OCI-LY7 (cell line): ENCODE measurements around the gene SPATA22. TPM values are rescaled to one million over a fixed set of nuclear protein-coding genes. Genes with fewer than 3 reads are reported as not detected.

ENCODE experiments used
- BruUV-seq: library from RNA; stranded (reverse); fragments of 400-500 nt; replicated peaks from 2 replicates; lab custom pipeline; 2021; lab: Mats Ljungman, UMichigan
- CTCF ChIA-PET: fragments of 300-600 bp; sonication (Branson Sonifier 250); formaldehyde crosslinking; loops from one replicate; lab custom pipeline; 2022; ENCODE audit warnings: antibody characterized with exemption; ENCODE audit not compliant: unreplicated experiment; lab: Charles Lee
- POLR2A ChIA-PET: fragments of 300-600 bp; sonication (Branson Sonifier 250); formaldehyde crosslinking; loops from one replicate; lab custom pipeline; 2022; ENCODE audit warnings: antibody characterized with exemption; lab: Charles Lee
- DNase-seq: peaks from one replicate; pipeline ENCODE4 v3.0.0-alpha.2; 2015; ENCODE audit warnings: low spot score
- H2AFZ ChIP-seq: fragments of 200-600 bp; sonication (generic), shearing (Covaris generic); 2 replicates; pipeline ENCODE4 v1.6.1; 2014; ENCODE audit warnings: mild to moderate bottlenecking, antibody characterized with exemption, low read length, moderate library complexity
- H3K27ac ChIP-seq: fragments of 200-600 bp; sonication (generic); 2 replicates; pipeline ENCODE4 v1.5.1; 2014; ENCODE audit warnings: mixed run types, low read depth, mild to moderate bottlenecking, moderate library complexity, low read length, inconsistent platforms; ENCODE audit not compliant: poor library complexity, severe bottlenecking
- H3K36me3 ChIP-seq: fragments of 200-600 bp; sonication (generic); 2 replicates; pipeline ENCODE4 v1.6.1; 2014; ENCODE audit warnings: mild to moderate bottlenecking, antibody characterized with exemption, low read length, moderate library complexity, mixed read lengths; ENCODE audit not compliant: insufficient read depth
- H3K4me1 ChIP-seq: fragments of 200-600 bp; sonication (generic); 2 replicates; pipeline ENCODE4 v1.5.1; 2014; ENCODE audit warnings: mild to moderate bottlenecking, low read length; ENCODE audit not compliant: insufficient read depth, poor library complexity, severe bottlenecking
- H3K4me2 ChIP-seq: fragments of 200-600 bp; sonication (generic); 2 replicates; pipeline ENCODE4 v1.6.1; 2014; ENCODE audit warnings: mild to moderate bottlenecking, low read length
- H3K4me3 ChIP-seq: fragments of 200-600 bp; sonication (generic); 2 replicates; pipeline ENCODE4 v1.5.1; 2014; ENCODE audit warnings: mild to moderate bottlenecking, low read depth, low read length; ENCODE audit not compliant: poor library complexity, severe bottlenecking
- H3K79me2 ChIP-seq: fragments of 200-600 bp; sonication (generic); 2 replicates; pipeline ENCODE4 v1.6.1; 2016; ENCODE audit warnings: low read depth, mild to moderate bottlenecking, low read length, moderate library complexity, mixed read lengths; ENCODE audit not compliant: insufficient read depth
- H3K9me2 ChIP-seq: fragments of 200-600 bp; sonication (generic); 2 replicates; pipeline ENCODE4 v1.6.1; 2016; ENCODE audit warnings: mild to moderate bottlenecking, low read length, mixed read lengths; ENCODE audit not compliant: insufficient read depth
- H3K9me3 ChIP-seq: fragments of 200-600 bp; sonication (generic); 2 replicates; pipeline ENCODE4 v1.6.1; 2014; ENCODE audit warnings: mild to moderate bottlenecking, mixed run types, low read length, mixed read lengths
- H4K20me1 ChIP-seq: fragments of 200-600 bp; sonication (generic); 2 replicates; pipeline ENCODE4 v1.6.1; 2014; ENCODE audit warnings: mild to moderate bottlenecking, antibody characterized with exemption, low read length, moderate library complexity, mixed read lengths; ENCODE audit not compliant: insufficient read depth
- CTCF ChIP-seq: fragments of 200-600 bp; sonication (generic); conservative IDR thresholded peaks from 2 replicates; pipeline ENCODE4 v1.5.1; 2014; ENCODE audit warnings: mild to moderate bottlenecking, antibody characterized with exemption, low read length, moderate library complexity, mixed read lengths
- EZH2phosphoT487 ChIP-seq: fragments of 200-600 bp; sonication (generic); IDR thresholded peaks from 2 replicates; pipeline ENCODE4 v1.6.1; 2018; ENCODE audit warnings: low read depth, borderline replicate concordance, mild to moderate bottlenecking, mixed run types, antibody characterized with exemption, low read length, moderate library complexity, mixed read lengths
- intact Hi-C: fragments of 100-400 bp; cut with micrococcal nuclease; formaldehyde crosslinking; loops from one replicate; pipeline ENCODE4 v1.10.0; 2022; ENCODE audit not compliant: unreplicated experiment
- total RNA-seq, 2 experiments: library from RNA; depleted of rRNA in 1 of 2; stranded (reverse); fragments of >200 nt in 1 of 2; shearing (Covaris generic) in 1 of 2; gene quantifications; 2 replicates each; pipeline ENCODE4 v1.2.3, GENCODE V29; 2014 to 2022

Gene SPATA22
- total RNA-seq, 2 experiments from 2014 or later: not detected

DNA sequence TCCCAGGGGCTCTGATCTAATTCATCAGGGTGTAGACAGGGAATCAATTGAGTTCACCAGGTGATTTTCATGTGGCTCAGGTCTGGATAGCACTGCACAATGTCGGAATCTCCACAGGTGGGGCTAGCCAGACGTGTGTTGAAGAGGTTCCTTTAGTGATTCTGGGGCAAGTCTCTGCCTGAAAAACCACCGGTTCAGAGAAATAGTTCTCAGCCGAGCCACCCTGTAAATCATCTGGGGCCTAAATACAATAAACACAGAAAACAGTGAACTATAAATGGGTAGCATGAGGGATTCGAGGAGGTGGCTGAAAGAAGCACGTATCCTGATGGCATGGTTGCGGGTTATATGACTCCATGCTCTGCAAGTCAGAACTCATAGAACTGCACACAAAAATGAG is 25.5 kb upstream of the SPATA22 start:
- TF ChIP-seq EZH2phosphoT487 (no peak), CTCF (no peak)
- ChIA-PET CTCF (no interaction called here), POLR2A (no interaction called here)
- no peaks in the 10 kb centered on the region for H3K79me2 ChIP-seq
- BruUV-seq: no TSS peak
- no peak overlapping the region for H3K4me2 ChIP-seq
- H3K36me3 ChIP-seq: no peaks in the 10 kb centered on the region
- intact Hi-C loops: no loop called here
- no peak overlapping the region for H3K27ac ChIP-seq
- no peaks in the 10 kb centered on the region for H3K9me2 ChIP-seq
- no peak overlapping the region for H3K4me3 ChIP-seq
- DNase-seq: no peak
- H2AFZ ChIP-seq: no peak overlapping the region
- H3K9me3 ChIP-seq: no peaks in the 10 kb centered on the region
- H3K4me1 ChIP-seq: no peaks in the 10 kb centered on the region
- no peaks in the 10 kb centered on the region for H4K20me1 ChIP-seq

GRCh38 chr17:3485481-3486068 is 14.0 kb upstream of the SPATA22 start:
- ChIA-PET POLR2A (interaction anchor here (1.0 kb wide), 1 partner anchor 299 kb away, joined by 4 read pairs; no protein-coding TSS in a partner anchor), CTCF (no interaction called here)
- H3K4me3 ChIP-seq: no peak overlapping the region
- no peaks in the 10 kb centered on the region for H3K9me3 ChIP-seq
- TF ChIP-seq CTCF (no peak), EZH2phosphoT487 (no peak)
- no peaks in the 10 kb centered on the region for H4K20me1 ChIP-seq
- intact Hi-C loops: no loop called here
- H3K4me2 ChIP-seq: no peak overlapping the region
- H3K36me3 ChIP-seq: no peaks in the 10 kb centered on the region
- H3K9me2 ChIP-seq: no peaks in the 10 kb centered on the region
- H3K79me2 ChIP-seq: no peaks in the 10 kb centered on the region
- H3K27ac ChIP-seq: no peak overlapping the region
- DNase-seq: no peak
- no peak overlapping the region for H2AFZ ChIP-seq
- BruUV-seq: no TSS peak
- H3K4me1 ChIP-seq: no peaks in the 10 kb centered on the region

DNA sequence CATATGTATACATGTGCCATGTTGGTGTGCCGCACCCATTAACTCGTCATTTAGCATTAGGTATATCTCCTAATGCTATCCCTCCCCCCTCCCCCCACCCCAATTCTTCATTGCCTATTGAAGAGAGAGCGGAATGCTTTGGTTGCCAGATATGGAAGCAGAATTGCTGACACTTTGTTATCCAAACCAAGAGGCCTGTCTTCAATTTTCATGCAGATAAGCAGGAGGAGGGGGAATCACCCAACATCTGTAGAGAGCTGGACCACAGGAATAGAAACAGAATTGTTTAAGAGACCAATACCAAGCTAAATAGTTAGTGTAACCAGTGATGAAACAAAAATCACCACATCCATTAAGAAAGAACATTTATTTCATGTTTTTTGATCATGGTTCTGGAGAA is 11.2 kb upstream of the SPATA22 start:
- Histone ChIP-seq H3K4me3 (no peak overlapping the region), H3K4me2 (no peak overlapping the region), H3K9me3 (no peaks in the 10 kb centered on the region), H3K27ac (no peak overlapping the region), H3K36me3 (no peaks in the 10 kb centered on the region), H4K20me1 (no peaks in the 10 kb centered on the region), H2AFZ (no peak overlapping the region), H3K4me1 (no peaks in the 10 kb centered on the region), H3K9me2 (no peaks in the 10 kb centered on the region), H3K79me2 (no peaks in the 10 kb centered on the region)
- ChIA-PET POLR2A (no interaction called here), CTCF (no interaction called here)
- DNase-seq: no peak
- intact Hi-C loops: no loop called here
- no peak for TF ChIP-seq EZH2phosphoT487
- TF ChIP-seq CTCF: no peak
- no TSS peak for BruUV-seq
